Fibroblast of gingiva (primary cell): ENCODE results near the gene HCFC2.

ENCODE experiments used
- DNase-seq: peaks from one replicate; pipeline ENCODE4 v3.0.0-alpha.2; 2011; ENCODE audit warnings: low read depth

Gene HCFC2

GRCh38 chr12:104121001-104121400 is 56.7 kb downstream of the HCFC2 start:
- DNase-seq, result peak; percentile 34

- DNase-seq, result no peak
These were observed 58.0 kb downstream of the HCFC2 start for GRCh38 chr12:104122298-104122697.

DNA sequence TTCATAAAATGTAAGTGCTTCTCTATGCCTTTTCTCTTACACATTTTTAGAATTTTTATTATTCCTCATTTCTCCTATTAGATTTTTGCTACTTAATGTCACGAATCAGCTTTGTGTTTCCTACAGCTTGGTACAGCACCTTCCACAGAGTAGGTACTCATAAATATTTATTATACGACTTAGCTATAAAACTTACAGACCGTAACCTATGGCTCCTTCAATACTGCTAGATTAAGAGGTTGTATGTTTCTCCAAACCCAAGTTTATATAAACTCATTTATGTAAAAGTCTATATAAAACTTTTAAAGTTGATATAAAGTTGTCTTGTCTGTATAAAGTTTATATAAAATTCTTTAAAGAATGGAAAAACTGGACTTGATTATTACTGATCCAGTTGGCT is 62.2 kb downstream of the HCFC2 start:
- no peak for DNase-seq

- DNase-seq, result no peak
These were observed 66.4 kb downstream of the HCFC2 start for GRCh38 chr12:104130760-104131159.

DNA sequence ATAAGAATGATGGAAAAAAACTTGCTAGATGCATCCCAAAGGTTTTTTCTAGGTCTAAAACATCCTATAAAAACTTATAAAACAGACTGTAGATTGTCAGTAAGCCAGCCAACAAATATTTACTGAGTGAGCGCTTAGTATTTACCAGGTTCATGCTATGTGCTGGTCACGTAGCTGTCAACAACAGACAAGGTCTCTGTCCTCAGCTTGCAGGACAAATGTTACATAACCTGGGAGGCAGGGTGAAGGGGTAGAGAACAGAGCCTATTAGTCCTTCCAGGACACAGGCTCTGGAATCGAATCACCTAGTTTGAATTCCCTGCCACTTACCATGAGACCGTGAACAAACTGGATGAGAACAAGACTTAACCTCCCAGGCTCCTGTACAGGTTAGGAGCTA is 67.3 kb downstream of the HCFC2 start:
- no peak for DNase-seq

GRCh38 chr12:104132351-104132956 is 68.1 kb downstream of the HCFC2 start:
- DNase-seq, result no peak

GRCh38 chr12:104133321-104133720 is 69.0 kb downstream of the HCFC2 start:
- DNase-seq, result no peak

GRCh38 chr12:104133866-104134265 is 69.5 kb downstream of the HCFC2 start:
- DNase-seq, result no peak

GRCh38 chr12:104134882-104135281 is 70.6 kb downstream of the HCFC2 start:
- DNase-seq, result no peak

DNA sequence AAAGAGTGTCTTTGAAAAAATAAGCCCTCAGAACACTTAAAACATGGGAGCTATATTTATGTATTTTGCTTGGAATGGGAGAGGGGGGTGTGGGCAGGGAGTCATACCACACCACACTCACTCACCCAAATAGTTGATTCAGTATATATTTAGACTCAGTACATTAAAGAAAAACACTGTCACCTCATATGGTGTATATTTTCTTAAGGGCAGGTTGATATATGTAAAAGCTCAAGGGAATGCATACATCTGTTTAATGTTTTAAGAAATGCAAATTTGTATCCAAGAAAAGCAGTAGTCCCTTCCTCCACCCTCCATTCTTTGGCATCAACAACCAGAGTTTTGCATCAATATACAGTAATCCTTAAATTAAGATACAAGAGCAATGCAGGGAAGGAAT is 72.2 kb downstream of the HCFC2 start:
- peak; percentile 5 for DNase-seq

DNA sequence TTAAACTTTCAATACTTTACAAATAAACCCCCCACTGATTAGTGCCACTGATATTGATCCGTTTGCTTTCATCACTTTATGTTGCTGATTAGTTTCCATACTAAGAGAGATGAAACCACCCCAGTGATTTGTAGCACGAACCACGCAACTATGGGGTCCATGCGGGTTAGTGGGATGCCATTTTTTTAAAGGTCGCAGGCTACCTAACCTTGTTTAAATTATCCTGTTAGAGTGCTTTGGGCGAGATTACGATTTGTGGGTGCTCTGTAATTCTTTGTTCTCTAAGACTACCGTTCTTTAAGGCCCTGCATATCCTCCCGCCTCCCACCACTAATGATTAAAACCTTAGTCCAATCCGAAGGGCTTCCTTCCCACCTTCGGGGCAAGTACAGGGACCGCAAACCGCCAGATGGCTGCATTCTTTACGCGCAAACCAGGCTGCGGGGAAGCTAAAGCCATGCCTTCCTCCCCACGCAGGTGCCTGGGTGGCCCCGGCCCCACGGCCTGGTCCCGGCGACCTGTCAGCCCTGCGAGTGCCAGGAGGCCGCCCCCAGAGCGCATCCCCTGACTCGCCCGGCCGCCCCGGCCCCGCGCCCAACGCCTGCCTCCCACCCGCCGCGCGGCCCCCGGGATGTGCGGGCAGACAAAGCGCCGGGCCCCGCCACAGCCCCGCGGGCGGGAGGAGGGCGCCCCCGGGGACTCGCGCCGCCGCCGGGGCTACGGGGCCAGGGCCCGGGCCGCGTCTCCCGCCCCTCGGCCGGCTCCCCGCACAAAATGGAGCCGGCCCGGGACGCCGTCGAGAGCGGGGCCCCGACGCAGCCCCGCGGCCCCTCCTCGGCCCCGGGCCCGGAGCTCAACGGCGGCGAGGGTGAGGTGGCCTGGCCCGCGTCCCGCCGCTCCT is 72.9 kb downstream of the HCFC2 start:
- DNase-seq, result peak; percentile 35

- peak; percentile 98 for DNase-seq
These were observed 73.8 kb downstream of the HCFC2 start, which contains the start of gene NFYB for GRCh38 chr12:104137902-104138796. Gene NFYB, minus strand, starts transcription at chr12:104138210. Its CDS starts 2,757 bp downstream, at chr12:104135453.

- DNase-seq, result peak; percentile 25
These were observed 74.4 kb downstream of the HCFC2 start for GRCh38 chr12:104138797-104139152.

DNA sequence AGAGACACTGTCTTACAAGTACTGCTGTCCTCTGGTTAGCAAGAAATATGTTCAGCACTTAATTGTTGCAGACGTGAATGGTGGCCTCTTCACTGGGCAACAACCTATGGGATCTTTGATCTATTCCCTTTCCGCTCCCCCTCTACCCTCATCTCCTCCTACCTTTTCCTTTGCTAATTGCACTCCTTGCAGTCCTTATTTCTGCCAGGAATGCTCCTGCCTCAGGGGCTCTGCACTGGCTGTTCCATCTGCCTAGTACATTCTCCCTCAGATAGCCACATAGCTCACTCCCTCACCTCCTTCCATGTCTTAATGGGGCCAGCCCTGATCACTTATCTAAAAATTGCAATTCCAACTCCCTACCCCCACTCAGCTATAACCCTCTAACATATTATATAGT is 78.2 kb downstream of the HCFC2 start:
- DNase-seq, result no peak

- no peak for DNase-seq
These were observed 78.7 kb downstream of the HCFC2 start for GRCh38 chr12:104143002-104143401.

GRCh38 chr12:104143918-104144317 is 79.6 kb downstream of the HCFC2 start:
- DNase-seq, result no peak

- DNase-seq, result no peak
These were observed 83.0 kb downstream of the HCFC2 start for GRCh38 chr12:104147346-104147745.

- no peak for DNase-seq
These were observed 86.1 kb downstream of the HCFC2 start for GRCh38 chr12:104150416-104150815.

DNA sequence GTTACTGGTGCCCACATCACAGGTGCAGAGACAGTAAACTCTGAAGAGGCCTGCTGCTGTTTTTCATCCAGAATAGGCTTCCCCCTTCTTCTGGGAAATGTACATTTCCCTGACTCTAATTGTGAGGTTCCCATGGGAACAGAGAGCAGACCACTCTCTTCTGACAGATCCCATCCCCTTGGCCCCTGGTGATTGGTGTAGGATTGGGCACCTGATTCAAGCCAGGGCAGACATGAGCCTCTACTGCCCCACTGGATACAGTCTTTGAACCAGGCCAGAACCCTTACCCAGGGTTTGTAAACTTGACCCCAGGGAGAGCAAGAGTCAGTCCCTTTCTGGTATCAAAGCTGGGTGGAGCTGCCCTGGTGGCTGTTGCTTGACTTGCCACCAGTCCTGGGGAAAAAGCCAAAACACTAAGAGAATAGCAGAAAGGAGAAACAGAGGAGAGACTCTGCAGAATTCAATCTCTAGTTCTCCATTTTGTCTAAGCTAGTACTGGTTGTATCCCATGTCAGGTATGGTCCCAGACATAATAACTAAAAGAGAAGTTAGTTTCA is 88.4 kb downstream of the HCFC2 start:
- no peak for DNase-seq

DNA sequence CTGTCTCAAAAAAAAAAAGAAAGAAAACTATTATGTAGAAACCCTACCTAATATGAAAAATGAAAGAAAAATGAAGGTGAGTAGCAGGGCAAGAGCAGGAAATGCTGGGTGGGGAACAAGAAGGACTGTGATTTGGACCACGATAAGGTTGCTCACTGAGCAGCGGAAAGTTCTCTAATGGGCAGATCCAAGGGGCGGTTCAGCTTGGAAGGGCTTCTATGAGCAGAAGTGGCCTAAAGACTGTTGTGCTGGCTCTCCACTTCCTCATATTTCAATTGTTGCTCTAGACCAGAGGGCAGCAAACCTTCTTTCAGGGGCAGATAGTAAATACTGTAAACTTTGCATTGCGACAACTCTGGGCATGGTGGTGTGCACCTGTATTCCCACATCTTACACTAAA is 90.0 kb downstream of the HCFC2 start:
- no peak for DNase-seq

GRCh38 chr12:104154806-104155205 is 90.5 kb downstream of the HCFC2 start:
- DNase-seq, result no peak
